Transverse colon (tissue), 4 donors: ENCODE data around the gene ZIC4.

ENCODE experiments used
- CTCF ChIP-seq, 5 experiments: fragments of 200-600 bp in 3 of 5; fragments of 450-650 bp in 2 of 5; sonication (generic) in 3 of 5; IDR thresholded peaks; 1 replicate in 2 of 5; 2 replicates in 3 of 5; pipeline ENCODE4 v1.5.1; 2016 to 2017; ENCODE audit warnings: antibody characterized with exemption in 5 of 5, inconsistent platforms in 3 of 5, mild to moderate bottlenecking in 2 of 5, moderate library complexity in 1 of 5
- POLR2A ChIP-seq: fragments of 450-650 bp; IDR thresholded peaks from one replicate; pipeline ENCODE4 v1.6.1; 2016; ENCODE audit warnings: antibody characterized with exemption, mild to moderate bottlenecking, moderate library complexity
- POLR2AphosphoS5 ChIP-seq, 3 donors: sonication (generic); formaldehyde crosslinking; IDR thresholded peaks; one replicate each; pipeline ENCODE4 v1.6.1; 2016; ENCODE audit warnings: antibody characterized with exemption in 3 of 3

DNA sequence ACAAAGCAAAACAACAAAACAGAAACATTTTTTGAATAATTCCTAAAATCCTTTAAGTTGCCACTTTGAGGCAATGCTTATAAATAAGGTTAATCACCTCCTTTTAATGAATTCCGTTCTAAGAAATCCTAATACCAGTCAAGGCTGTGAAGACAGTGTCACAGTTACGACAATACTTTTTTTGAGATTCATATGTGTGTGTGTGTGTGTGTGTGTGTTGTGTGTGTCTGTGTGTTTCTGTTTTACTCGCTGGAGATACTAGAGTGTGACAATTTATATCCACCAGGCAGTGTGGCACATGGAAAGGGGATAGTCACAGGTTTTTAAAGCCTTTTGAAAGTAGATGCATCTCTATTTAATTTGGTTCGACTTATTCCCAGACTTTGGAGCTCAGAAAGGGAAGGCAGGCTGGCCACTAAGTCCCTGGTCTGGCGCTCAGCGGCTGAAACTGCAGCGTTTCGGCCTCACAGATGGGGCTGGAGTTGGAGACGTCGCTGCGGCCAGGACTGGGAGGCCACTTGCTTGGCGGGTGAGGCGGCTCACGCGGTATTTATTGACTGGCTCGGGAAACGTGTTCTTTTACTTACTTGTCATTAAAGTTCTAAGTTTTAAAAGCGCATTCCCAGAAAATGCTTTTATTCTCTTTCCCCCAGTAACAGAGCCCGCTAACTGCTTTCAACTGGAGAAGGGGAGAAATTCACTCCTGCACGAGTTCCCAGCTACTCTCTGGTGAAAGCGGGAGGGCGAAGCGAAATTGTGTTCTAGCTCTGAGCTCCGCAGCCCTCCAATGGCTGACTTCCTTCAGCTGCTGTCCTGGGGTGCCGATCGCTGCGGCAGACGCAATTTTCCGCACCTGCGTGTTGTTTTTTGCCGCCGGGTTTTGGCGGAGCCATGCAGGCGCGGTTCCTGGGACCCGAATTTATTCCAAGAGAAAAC is 16.5 kb upstream of the ZIC4 start:
- no peak for TF ChIP-seq CTCF (IDR thresholded peaks at IDR 0.05)
- TF ChIP-seq POLR2A = no peak
- no peak for TF ChIP-seq POLR2AphosphoS5 (IDR thresholded peaks at IDR 0.05)
